OCI-LY7 (cell line): ENCODE measurements around the gene RFESD. TPM values are rescaled to one million over a fixed set of nuclear protein-coding genes. Genes with fewer than 3 reads are reported as not detected.

Experiments
- BruUV-seq: library from RNA; stranded (reverse); fragments of 400-500 nt; replicated peaks from 2 replicates; lab custom pipeline; 2021; lab: Mats Ljungman, UMichigan
- CTCF ChIA-PET: fragments of 300-600 bp; sonication (Branson Sonifier 250); formaldehyde crosslinking; loops from one replicate; lab custom pipeline; 2022; ENCODE audit warnings: antibody characterized with exemption; ENCODE audit not compliant: unreplicated experiment; lab: Charles Lee
- POLR2A ChIA-PET: fragments of 300-600 bp; sonication (Branson Sonifier 250); formaldehyde crosslinking; loops from one replicate; lab custom pipeline; 2022; ENCODE audit warnings: antibody characterized with exemption; lab: Charles Lee
- DNase-seq: peaks from one replicate; pipeline ENCODE4 v3.0.0-alpha.2; 2015; ENCODE audit warnings: low spot score
- H2AFZ ChIP-seq: fragments of 200-600 bp; sonication (generic), shearing (Covaris generic); 2 replicates; pipeline ENCODE4 v1.6.1; 2014; ENCODE audit warnings: mild to moderate bottlenecking, antibody characterized with exemption, low read length, moderate library complexity
- H3K27ac ChIP-seq: fragments of 200-600 bp; sonication (generic); 2 replicates; pipeline ENCODE4 v1.5.1; 2014; ENCODE audit warnings: mixed run types, low read depth, mild to moderate bottlenecking, moderate library complexity, low read length, inconsistent platforms; ENCODE audit not compliant: poor library complexity, severe bottlenecking
- H3K36me3 ChIP-seq: fragments of 200-600 bp; sonication (generic); 2 replicates; pipeline ENCODE4 v1.6.1; 2014; ENCODE audit warnings: mild to moderate bottlenecking, antibody characterized with exemption, low read length, moderate library complexity, mixed read lengths; ENCODE audit not compliant: insufficient read depth
- H3K4me1 ChIP-seq: fragments of 200-600 bp; sonication (generic); 2 replicates; pipeline ENCODE4 v1.5.1; 2014; ENCODE audit warnings: mild to moderate bottlenecking, low read length; ENCODE audit not compliant: insufficient read depth, poor library complexity, severe bottlenecking
- H3K4me2 ChIP-seq: fragments of 200-600 bp; sonication (generic); 2 replicates; pipeline ENCODE4 v1.6.1; 2014; ENCODE audit warnings: mild to moderate bottlenecking, low read length
- H3K4me3 ChIP-seq: fragments of 200-600 bp; sonication (generic); 2 replicates; pipeline ENCODE4 v1.5.1; 2014; ENCODE audit warnings: mild to moderate bottlenecking, low read depth, low read length; ENCODE audit not compliant: poor library complexity, severe bottlenecking
- H3K79me2 ChIP-seq: fragments of 200-600 bp; sonication (generic); 2 replicates; pipeline ENCODE4 v1.6.1; 2016; ENCODE audit warnings: low read depth, mild to moderate bottlenecking, low read length, moderate library complexity, mixed read lengths; ENCODE audit not compliant: insufficient read depth
- H3K9me2 ChIP-seq: fragments of 200-600 bp; sonication (generic); 2 replicates; pipeline ENCODE4 v1.6.1; 2016; ENCODE audit warnings: mild to moderate bottlenecking, low read length, mixed read lengths; ENCODE audit not compliant: insufficient read depth
- H3K9me3 ChIP-seq: fragments of 200-600 bp; sonication (generic); 2 replicates; pipeline ENCODE4 v1.6.1; 2014; ENCODE audit warnings: mild to moderate bottlenecking, mixed run types, low read length, mixed read lengths
- H4K20me1 ChIP-seq: fragments of 200-600 bp; sonication (generic); 2 replicates; pipeline ENCODE4 v1.6.1; 2014; ENCODE audit warnings: mild to moderate bottlenecking, antibody characterized with exemption, low read length, moderate library complexity, mixed read lengths; ENCODE audit not compliant: insufficient read depth
- CTCF ChIP-seq: fragments of 200-600 bp; sonication (generic); conservative IDR thresholded peaks from 2 replicates; pipeline ENCODE4 v1.5.1; 2014; ENCODE audit warnings: mild to moderate bottlenecking, antibody characterized with exemption, low read length, moderate library complexity, mixed read lengths
- EZH2phosphoT487 ChIP-seq: fragments of 200-600 bp; sonication (generic); IDR thresholded peaks from 2 replicates; pipeline ENCODE4 v1.6.1; 2018; ENCODE audit warnings: low read depth, borderline replicate concordance, mild to moderate bottlenecking, mixed run types, antibody characterized with exemption, low read length, moderate library complexity, mixed read lengths
- intact Hi-C: fragments of 100-400 bp; cut with micrococcal nuclease; formaldehyde crosslinking; loops from one replicate; pipeline ENCODE4 v1.10.0; 2022; ENCODE audit not compliant: unreplicated experiment
- total RNA-seq, 2 experiments: library from RNA; depleted of rRNA in 1 of 2; stranded (reverse); fragments of >200 nt in 1 of 2; shearing (Covaris generic) in 1 of 2; gene quantifications; 2 replicates each; pipeline ENCODE4 v1.2.3, GENCODE V29; 2014 to 2022

The RFESD gene
- total RNA-seq, 2 experiments from 2014 or later: 7.6 TPM

DNA sequence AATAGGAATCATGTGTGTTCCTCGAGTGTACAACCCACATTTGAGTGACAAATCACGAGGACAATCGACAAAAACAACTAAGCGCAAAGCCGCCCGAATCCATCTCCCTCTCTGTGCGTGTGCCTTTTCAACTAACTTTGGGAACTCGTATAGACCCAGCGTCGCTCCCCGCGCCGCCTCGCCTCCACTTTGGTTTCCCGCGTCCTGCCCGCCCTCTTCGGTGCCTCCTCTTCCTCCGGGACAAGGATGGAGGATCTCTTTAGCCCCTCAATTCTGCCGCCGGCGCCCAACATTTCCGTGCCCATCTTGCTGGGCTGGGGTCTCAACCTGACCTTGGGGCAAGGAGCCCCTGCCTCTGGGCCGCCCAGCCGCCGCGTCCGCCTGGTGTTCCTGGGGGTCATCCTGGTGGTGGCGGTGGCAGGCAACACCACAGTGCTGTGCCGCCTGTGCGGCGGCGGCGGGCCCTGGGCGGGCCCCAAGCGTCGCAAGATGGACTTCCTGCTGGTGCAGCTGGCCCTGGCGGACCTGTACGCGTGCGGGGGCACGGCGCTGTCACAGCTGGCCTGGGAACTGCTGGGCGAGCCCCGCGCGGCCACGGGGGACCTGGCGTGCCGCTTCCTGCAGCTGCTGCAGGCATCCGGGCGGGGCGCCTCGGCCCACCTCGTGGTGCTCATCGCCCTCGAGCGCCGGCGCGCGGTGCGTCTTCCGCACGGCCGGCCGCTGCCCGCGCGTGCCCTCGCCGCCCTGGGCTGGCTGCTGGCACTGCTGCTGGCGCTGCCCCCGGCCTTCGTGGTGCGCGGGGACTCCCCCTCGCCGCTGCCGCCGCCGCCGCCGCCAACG is 26.3 kb upstream of the RFESD start, which contains the start of gene GPR150:
TSS of gene GPR150 (plus strand) at position 58 of the 840 bp plus-strand sequence. CDS start at position 247, 189 bp downstream.
- TF ChIP-seq CTCF: no peak
- Histone ChIP-seq H3K27ac (no peak within 1 kb of the TSS), H3K36me3 (no peaks in the 10 kb centered on the region), H3K9me2 (no peaks in the 10 kb centered on the region), H3K4me3 (no peak within 1 kb of the TSS), H3K9me3 (no peaks in the 10 kb centered on the region), H4K20me1 (no peaks in the 10 kb centered on the region), H3K4me1 (no peaks in the 10 kb centered on the region), H3K79me2 (no peaks in the 10 kb centered on the region), H3K4me2 (peak within 1 kb of the TSS; percentile 29; the same call in 1 of the 2 replicates), H2AFZ (no peak within 1 kb of the TSS)
- intact Hi-C loops: no loop called here
- no TSS peak for BruUV-seq
- no peak for DNase-seq
- ChIA-PET CTCF (no interaction called here), POLR2A (no interaction called here)

DNA sequence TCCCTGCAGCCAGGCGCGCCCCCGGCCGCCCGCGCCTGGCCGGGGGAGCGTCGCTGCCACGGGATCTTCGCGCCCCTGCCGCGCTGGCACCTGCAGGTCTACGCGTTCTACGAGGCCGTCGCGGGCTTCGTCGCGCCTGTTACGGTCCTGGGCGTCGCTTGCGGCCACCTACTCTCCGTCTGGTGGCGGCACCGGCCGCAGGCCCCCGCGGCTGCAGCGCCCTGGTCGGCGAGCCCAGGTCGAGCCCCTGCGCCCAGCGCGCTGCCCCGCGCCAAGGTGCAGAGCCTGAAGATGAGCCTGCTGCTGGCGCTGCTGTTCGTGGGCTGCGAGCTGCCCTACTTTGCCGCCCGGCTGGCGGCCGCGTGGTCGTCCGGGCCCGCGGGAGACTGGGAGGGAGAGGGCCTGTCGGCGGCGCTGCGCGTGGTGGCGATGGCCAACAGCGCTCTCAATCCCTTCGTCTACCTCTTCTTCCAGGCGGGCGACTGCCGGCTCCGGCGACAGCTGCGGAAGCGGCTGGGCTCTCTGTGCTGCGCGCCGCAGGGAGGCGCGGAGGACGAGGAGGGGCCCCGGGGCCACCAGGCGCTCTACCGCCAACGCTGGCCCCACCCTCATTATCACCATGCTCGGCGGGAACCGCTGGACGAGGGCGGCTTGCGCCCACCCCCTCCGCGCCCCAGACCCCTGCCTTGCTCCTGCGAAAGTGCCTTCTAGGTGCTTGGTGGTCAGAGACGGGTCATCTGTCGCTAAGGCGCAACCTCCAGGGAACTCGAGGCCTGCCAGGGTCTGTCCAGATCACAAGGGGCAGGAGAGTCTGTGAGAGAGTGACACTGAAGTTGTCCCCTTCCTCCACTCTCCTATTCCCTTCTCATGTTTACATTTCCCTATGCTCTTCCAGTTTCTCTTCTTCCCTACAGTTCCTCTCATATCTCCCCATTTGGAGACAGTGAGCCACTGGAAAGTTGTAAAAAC is 25.4 kb upstream of the RFESD start:
- H3K9me2 ChIP-seq: no peaks in the 10 kb centered on the region
- H3K4me1 ChIP-seq: no peaks in the 10 kb centered on the region
- H3K36me3 ChIP-seq: no peaks in the 10 kb centered on the region
- no peak overlapping the region for H3K27ac ChIP-seq
- ChIA-PET CTCF (no interaction called here), POLR2A (interaction anchor here (1.3 kb wide), 1 partner anchor 10 kb away, joined by 5 read pairs; no protein-coding TSS in a partner anchor)
- no TSS peak for BruUV-seq
- H4K20me1 ChIP-seq: no peaks in the 10 kb centered on the region
- H3K9me3 ChIP-seq: no peaks in the 10 kb centered on the region
- H3K79me2 ChIP-seq: no peaks in the 10 kb centered on the region
- H3K4me2 ChIP-seq: peak overlapping the region; percentile 26; the same call in 1 of the 2 replicates
- H2AFZ ChIP-seq: no peak overlapping the region
- no peak overlapping the region for H3K4me3 ChIP-seq
- intact Hi-C loops: no loop called here
- no peak for DNase-seq
- TF ChIP-seq CTCF (no peak), EZH2phosphoT487 (no peak)
